Measurements from ENCODE around the gene ALOXE3. TPM values are rescaled to one million over a fixed set of nuclear protein-coding genes. Genes with fewer than 3 reads are reported as not detected.
A peak's percentile ranks its signal among the peaks of the same experiment; 100 is the strongest.

Gene ALOXE3
- total RNA-seq, 1 donor: not detected

DNA sequence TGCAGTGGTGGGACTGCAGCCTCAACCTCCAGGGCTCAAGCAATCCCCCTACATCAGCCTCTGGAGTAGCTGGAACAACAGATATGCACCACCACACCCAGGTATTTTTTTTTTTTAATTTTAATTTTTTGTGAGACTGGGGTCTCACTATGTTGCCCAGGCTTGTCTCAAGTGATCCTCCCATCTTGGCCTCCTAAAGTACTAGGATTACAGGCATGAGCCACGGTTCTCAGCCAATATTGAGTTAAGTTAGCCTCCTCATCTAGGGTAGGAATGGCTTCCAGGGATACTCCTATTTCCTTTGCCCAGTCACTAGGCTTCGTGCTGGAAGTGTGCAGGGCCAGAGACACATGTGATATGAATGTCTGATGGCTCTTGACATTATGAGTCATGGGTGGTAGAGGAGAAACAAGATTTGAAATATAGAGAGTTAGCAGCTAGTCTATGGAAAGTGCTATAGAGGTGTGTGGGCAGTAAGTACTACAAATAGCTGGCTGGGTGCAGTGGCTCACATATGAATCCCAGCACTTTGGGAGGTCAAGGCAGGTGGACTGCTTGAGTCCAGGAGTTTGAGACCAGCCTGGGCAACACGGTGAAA is 13.6 kb upstream of the ALOXE3 start:
- H3K4me3 ChIP-seq (ENCODE audit: low read depth, low read length): no peak overlapping the region
- TF ChIP-seq, protein P1, sequence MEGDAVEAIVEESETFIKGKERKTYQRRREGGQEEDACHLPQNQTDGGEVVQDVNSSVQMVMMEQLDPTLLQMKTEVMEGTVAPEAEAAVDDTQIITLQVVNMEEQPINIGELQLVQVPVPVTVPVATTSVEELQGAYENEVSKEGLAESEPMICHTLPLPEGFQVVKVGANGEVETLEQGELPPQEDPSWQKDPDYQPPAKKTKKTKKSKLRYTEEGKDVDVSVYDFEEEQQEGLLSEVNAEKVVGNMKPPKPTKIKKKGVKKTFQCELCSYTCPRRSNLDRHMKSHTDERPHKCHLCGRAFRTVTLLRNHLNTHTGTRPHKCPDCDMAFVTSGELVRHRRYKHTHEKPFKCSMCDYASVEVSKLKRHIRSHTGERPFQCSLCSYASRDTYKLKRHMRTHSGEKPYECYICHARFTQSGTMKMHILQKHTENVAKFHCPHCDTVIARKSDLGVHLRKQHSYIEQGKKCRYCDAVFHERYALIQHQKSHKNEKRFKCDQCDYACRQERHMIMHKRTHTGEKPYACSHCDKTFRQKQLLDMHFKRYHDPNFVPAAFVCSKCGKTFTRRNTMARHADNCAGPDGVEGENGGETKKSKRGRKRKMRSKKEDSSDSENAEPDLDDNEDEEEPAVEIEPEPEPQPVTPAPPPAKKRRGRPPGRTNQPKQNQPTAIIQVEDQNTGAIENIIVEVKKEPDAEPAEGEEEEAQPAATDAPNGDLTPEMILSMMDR (IDR thresholded peaks at IDR 0.05; ENCODE audit: insufficient read depth, low read depth, low read length): no peak
- no peak for DNase-seq (ENCODE audit: low read depth)

DNA sequence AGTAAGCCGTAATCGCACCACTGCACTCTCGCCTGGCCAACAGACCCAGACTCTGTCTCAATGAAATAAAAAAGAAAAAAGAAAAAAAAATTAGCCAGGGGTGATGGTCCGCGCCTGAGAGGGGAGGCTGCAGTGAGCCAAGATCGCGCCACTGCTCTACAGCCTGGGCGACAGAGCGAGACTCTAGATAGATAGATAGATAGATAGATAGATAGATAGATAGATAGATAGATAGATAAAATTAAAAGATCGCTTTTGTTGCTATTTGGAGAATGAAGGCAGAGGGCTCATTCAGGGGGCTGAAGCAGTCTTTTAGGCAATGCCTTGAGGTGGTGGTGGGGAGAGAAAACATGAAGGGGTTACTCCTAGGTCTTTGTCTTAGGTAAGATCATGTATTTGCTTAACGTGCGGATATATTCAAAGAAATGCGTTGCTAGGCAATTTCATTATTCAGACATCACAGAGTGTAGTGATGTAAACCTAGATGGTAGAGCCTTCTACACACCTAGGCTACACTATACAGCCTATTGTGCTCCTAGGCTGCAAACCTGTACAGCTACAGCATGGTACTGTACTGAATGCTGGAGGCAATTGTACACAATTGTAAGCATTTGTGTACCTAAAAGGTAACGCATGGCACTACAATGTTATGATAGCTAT is 9.9 kb upstream of the ALOXE3 start:
- TF ChIP-seq, protein P1 (IDR thresholded peaks at IDR 0.05; ENCODE audit: insufficient read depth, low read depth, low read length): no peak
- H3K4me3 ChIP-seq (ENCODE audit: low read depth, low read length): no peak overlapping the region
- DNase-seq (ENCODE audit: low read depth): no peak

DNA sequence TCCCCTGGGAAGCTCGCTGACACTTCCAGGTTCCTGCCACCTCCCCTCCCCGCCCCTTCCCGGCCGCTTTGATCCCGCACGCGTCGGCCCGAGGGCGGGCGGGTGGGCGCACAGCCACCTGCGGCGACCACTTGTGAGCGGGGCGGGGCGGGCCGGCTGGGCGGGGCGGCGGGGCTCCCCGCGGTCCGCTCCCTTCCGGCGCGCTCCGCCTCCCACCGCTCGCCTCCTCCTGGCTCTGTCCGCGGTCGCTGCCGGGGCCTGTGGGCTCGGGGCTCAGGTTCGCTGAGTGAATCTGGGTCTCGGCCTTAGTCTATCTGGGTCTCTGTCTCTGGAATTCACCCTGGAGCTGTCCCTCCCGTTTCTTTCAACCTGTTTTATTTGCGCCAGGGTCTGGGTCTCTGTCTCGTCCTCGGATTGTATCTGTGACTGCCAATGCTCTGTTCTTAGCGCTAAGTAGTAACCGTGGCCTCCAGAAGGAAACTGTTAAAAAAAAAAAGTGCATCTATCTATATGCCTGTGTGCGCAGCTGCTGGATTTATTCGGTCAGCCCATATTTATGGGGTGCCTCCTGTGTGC is 8.3 kb upstream of the ALOXE3 start:
- peak; percentile 63 for DNase-seq (ENCODE audit: low read depth)
- TF ChIP-seq, protein P1 (IDR thresholded peaks at IDR 0.05; ENCODE audit: insufficient read depth, low read depth, low read length): no peak
- H3K4me3 ChIP-seq (ENCODE audit: low read depth, low read length): peak overlapping the region; percentile 79

DNA sequence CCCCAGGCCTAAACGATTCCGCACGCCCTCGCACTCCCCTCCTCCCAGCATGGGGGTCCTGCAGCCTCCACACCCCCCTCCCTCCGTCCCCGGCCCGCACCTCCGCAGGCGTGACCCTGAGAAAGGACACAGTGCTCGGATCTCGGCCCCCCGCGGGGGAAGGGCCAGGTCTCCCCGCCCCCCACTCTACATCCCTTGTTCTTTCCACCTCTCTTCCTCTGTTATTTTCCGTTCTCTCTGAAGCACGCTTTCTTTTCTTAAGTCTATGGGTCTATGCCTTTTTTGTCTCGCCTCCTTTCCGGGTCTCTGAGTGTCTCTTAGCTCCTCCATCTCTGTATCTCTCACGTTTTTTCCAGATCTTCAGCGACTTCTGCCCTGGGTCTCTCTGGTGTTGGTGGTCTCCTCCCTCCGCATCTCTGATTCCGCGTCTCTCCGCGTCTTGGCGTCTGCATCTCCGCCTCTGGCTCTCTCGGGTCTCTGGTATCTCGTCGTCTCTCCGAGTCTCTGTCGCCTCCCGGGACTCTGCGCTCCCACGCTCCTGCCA is 7.7 kb upstream of the ALOXE3 start:
- DNase-seq (ENCODE audit: low read depth): peak; percentile 49
- H3K4me3 ChIP-seq (ENCODE audit: low read depth, low read length): peak overlapping the region; percentile 79
- TF ChIP-seq, protein P1 (IDR thresholded peaks at IDR 0.05; ENCODE audit: insufficient read depth, low read depth, low read length): no peak

DNA sequence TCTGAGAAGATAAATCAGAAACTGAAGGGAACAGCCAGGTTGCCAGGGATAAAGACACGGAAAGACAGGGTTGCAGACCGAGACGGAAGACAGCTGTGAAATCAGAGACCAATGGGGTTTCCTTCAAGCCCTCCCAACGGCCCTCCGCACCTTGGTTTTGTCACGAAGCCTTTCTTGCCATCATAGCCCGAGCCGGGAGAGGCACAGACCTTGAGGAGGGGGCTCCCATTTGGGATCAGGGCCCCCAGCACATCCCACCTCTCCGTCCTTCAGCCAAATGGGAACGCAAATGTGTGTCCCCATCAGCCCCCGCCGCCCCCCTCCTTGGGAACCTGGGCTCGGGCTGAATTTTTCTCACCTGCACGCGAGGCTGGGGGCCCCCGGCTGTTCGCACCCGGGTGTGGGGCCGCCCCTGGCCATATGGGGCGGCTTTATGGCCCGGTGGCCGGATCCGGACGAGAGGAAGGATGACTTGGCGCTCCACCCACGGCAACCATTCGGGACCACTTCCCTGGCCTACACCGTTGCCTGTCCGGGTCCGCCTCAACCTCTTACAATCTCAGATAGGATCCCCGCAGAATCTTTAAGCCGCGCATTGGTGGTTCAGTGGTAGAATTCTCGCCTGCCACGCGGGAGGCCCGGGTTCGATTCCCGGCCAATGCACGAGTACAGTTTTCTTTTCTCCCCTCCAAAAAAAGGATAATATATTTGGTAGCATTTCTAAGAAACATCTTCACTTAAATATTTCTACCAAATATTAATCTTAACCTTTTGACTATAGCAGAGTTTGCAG is 7.0 kb upstream of the ALOXE3 start:
- DNase-seq (ENCODE audit: low read depth): peak; percentile 76
- TF ChIP-seq, protein P1 (IDR thresholded peaks at IDR 0.05; ENCODE audit: insufficient read depth, low read depth, low read length): no peak
- H3K4me3 ChIP-seq (ENCODE audit: low read depth, low read length): peak overlapping the region; percentile 79

DNA sequence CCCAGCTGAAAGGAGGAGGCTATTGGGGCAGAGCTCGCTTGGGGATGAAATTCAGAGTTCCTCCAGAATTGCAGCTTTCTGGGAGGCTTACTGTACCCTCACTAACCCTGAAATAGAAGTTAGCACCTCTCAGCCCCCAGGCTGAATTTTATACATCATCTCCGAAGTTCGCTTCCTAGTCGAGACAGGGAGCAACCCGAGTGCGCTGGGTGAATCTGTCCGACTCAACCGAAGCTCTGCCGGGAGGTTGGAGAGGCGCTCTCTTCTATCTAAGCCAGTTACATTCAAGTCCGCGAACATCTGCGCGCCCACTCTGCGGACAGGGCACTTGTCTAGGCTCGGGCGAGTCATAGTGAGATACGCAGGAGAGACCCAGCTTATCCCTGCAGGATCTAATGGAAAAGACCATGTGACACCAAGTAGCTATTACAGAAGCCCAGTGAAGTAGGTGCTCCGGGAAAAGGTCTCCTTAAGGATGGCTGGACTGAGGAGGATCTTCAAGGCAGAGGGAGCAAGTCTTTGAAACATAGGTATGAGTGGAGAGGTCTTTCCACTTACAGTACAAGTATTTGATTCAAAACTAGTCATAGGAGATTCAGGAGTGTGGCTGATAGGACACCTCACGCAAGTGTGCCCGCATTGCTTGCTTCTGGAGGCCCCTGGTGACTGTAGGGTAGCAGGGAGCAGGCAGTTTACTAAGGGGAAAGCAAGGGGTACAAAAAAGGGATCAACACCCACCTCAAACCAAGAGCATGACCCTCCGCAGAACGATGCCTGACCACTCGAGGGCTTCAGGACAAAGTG is 6.2 kb upstream of the ALOXE3 start:
- peak; percentile 48 for DNase-seq (ENCODE audit: low read depth)
- TF ChIP-seq, protein P1 (IDR thresholded peaks at IDR 0.05; ENCODE audit: insufficient read depth, low read depth, low read length): no peak
- H3K4me3 ChIP-seq (ENCODE audit: low read depth, low read length): peak overlapping the region; percentile 79
